ENCODE data around the gene PHACTR2.

The PHACTR2 gene

GRCh38 chr6:143742070-143742954 is 64.5 kb downstream of the PHACTR2 start:
- no peak for DNase-seq (ENCODE audit: low read depth in 2 of 2)

GRCh38 chr6:143742955-143743255 is 65.1 kb downstream of the PHACTR2 start:
- DNase-seq (ENCODE audit: low read depth in 2 of 2), result no peak

- DNase-seq (ENCODE audit: low read depth in 2 of 2), result no peak
These were observed 65.8 kb downstream of the PHACTR2 start for GRCh38 chr6:143743301-143744166.

GRCh38 chr6:143744551-143745165 is 66.9 kb downstream of the PHACTR2 start:
- DNase-seq (ENCODE audit: low read depth in 2 of 2), result no peak

GRCh38 chr6:143745166-143746133 is 67.7 kb downstream of the PHACTR2 start:
- no peak for DNase-seq (ENCODE audit: low read depth in 2 of 2)

- no peak for DNase-seq (ENCODE audit: low read depth in 2 of 2)
These were observed 68.7 kb downstream of the PHACTR2 start for GRCh38 chr6:143746202-143747119.

- DNase-seq (ENCODE audit: low read depth in 2 of 2), result no peak
These were observed 69.6 kb downstream of the PHACTR2 start for GRCh38 chr6:143747347-143747842.

- no peak for DNase-seq (ENCODE audit: low read depth in 2 of 2)
These were observed 72.1 kb downstream of the PHACTR2 start for GRCh38 chr6:143749891-143750290.

- no peak for DNase-seq (ENCODE audit: low read depth in 2 of 2)
These were observed 73.1 kb downstream of the PHACTR2 start for GRCh38 chr6:143750877-143751276.

GRCh38 chr6:143752459-143752858 is 74.7 kb downstream of the PHACTR2 start:
- DNase-seq (ENCODE audit: low read depth in 2 of 2), result no peak

GRCh38 chr6:143753678-143754077 is 75.9 kb downstream of the PHACTR2 start:
- DNase-seq (ENCODE audit: low read depth in 2 of 2), result no peak

GRCh38 chr6:143754204-143754603 is 76.4 kb downstream of the PHACTR2 start:
- no peak for DNase-seq (ENCODE audit: low read depth in 2 of 2)

- no peak for DNase-seq (ENCODE audit: low read depth in 2 of 2)
These were observed 77.6 kb downstream of the PHACTR2 start for GRCh38 chr6:143755301-143755744.

- no peak for DNase-seq (ENCODE audit: low read depth in 2 of 2)
These were observed 79.6 kb downstream of the PHACTR2 start for GRCh38 chr6:143757346-143757832.

GRCh38 chr6:143758551-143758950 is 80.8 kb downstream of the PHACTR2 start:
- DNase-seq (ENCODE audit: low read depth in 2 of 2), result no peak

GRCh38 chr6:143759666-143760065 is 81.9 kb downstream of the PHACTR2 start:
- DNase-seq (ENCODE audit: low read depth in 2 of 2), result no peak

GRCh38 chr6:143761074-143761473 is 83.3 kb downstream of the PHACTR2 start:
- no peak for DNase-seq (ENCODE audit: low read depth in 2 of 2)

- DNase-seq (ENCODE audit: low read depth in 2 of 2), result no peak
These were observed 84.4 kb downstream of the PHACTR2 start for GRCh38 chr6:143762126-143762525.

GRCh38 chr6:143765422-143766184 is 87.8 kb downstream of the PHACTR2 start:
- DNase-seq (ENCODE audit: low read depth in 2 of 2), result no peak

Measured in stimulated activated CD8-positive, alpha-beta memory T cell treated with anti-CD3 and anti-CD28 coated beads, Interleukin-7, amount 100 ng/mL, for 4 hours (primary cell).